ENCODE data around the gene SPDEF.

GRCh38 chr6:34491091-34491430 lies 65.1 kb downstream of the SPDEF start:
- TF ChIP-seq YY1 (IDR thresholded peaks at IDR 0.05; ENCODE audit: insufficient read depth, insufficient read length) (no peak), ZNF274 (IDR thresholded peaks at IDR 0.05; ENCODE audit: low read depth, low read length) (no peak), SUZ12 (IDR thresholded peaks at IDR 0.05; ENCODE audit: extremely low read depth, insufficient read depth, insufficient read length) (no peak)

All from NT2/D1 (cell line).